Left ventricle myocardium inferior (tissue), 1 donor: ENCODE measurements around the gene RAB17. TPM values are rescaled to one million over a fixed set of nuclear protein-coding genes. Genes with fewer than 3 reads are reported as not detected.
A peak's percentile ranks its signal among the peaks of the same experiment; 100 is the strongest.

Experiments
- DNase-seq: peaks from one replicate; pipeline ENCODE4 v3.0.0-alpha.2; 2020
- H3K27ac ChIP-seq: fragments of 200-600 bp; replicated peaks from 2 replicates; pipeline ENCODE4 v1.8.0; 2021
- H3K27me3 ChIP-seq: fragments of 200-600 bp; 2 replicates; pipeline ENCODE4 v1.8.0; 2021; ENCODE audit warnings: low read depth
- H3K36me3 ChIP-seq: fragments of 200-600 bp; 2 replicates; pipeline ENCODE4 v1.8.0; 2021
- H3K4me1 ChIP-seq: fragments of 200-600 bp; 2 replicates; pipeline ENCODE4 v1.8.0; 2021
- H3K4me3 ChIP-seq: fragments of 200-600 bp; 2 replicates; pipeline ENCODE4 v1.8.0; 2021; ENCODE audit warnings: mild to moderate bottlenecking, moderate library complexity
- H3K9me3 ChIP-seq: fragments of 200-600 bp; replicated peaks from 2 replicates; pipeline ENCODE4 v1.8.0; 2021
- intact Hi-C: fragments of 100-400 bp; cut with micrococcal nuclease; formaldehyde crosslinking; loops from one replicate; pipeline ENCODE4 v1.11.0; 2022
- total RNA-seq: library from RNA; stranded (reverse); fragmentation: NEBNext Ultra II Directional; extraction: Animal tissue kit (Norgen Biotek cat#: 25700); gene quantifications from one replicate; pipeline ENCODE4 v1.2.1, GENCODE V29; 2021
- TF ChIP-seq, protein P1 (sequence below): fragments of 200-600 bp; IDR thresholded peaks from 2 replicates; pipeline ENCODE4 v1.8.0; 2021; ENCODE audit warnings: antibody characterized with exemption, mild to moderate bottlenecking, borderline replicate concordance
- donor health status: DM: no; HTN: yes; CAD: no; lungs with severe emphysema.

The RAB17 gene
- total RNA-seq, 1 donor from 2014 or later, result 4.5 TPM

DNA sequence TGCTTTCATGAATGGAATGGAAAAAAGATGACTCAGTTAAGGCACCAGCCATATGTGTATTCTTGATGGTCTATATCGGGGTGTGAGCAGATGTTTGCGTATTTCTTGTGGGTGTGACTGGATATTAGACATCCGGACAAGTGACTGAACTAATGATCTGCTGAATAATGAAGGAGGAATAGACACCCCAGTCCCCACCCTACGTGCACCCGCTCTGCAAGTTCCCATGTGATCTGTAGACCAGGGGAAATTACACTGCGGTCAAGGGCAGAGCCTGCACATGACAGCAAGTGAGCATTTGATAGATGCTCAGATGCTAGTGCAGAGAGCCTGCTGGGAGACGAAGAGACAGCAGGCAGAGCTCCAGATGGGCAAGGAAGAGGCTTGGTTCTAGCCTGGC, 36.6 kb downstream of the RAB17 start:
- DNase-seq, result no peak
- Histone ChIP-seq H3K36me3 (peaks cover 35% of the 10 kb centered on the region), H3K27me3 (no peaks in the 10 kb centered on the region), H3K27ac (no peak overlapping the region), H3K9me3 (peaks cover 18% of the 10 kb centered on the region), H3K4me3 (no peak overlapping the region), H3K4me1 (peaks cover 4% of the 10 kb centered on the region)
- intact Hi-C loops, result no loop called here
- TF ChIP-seq, protein P1, sequence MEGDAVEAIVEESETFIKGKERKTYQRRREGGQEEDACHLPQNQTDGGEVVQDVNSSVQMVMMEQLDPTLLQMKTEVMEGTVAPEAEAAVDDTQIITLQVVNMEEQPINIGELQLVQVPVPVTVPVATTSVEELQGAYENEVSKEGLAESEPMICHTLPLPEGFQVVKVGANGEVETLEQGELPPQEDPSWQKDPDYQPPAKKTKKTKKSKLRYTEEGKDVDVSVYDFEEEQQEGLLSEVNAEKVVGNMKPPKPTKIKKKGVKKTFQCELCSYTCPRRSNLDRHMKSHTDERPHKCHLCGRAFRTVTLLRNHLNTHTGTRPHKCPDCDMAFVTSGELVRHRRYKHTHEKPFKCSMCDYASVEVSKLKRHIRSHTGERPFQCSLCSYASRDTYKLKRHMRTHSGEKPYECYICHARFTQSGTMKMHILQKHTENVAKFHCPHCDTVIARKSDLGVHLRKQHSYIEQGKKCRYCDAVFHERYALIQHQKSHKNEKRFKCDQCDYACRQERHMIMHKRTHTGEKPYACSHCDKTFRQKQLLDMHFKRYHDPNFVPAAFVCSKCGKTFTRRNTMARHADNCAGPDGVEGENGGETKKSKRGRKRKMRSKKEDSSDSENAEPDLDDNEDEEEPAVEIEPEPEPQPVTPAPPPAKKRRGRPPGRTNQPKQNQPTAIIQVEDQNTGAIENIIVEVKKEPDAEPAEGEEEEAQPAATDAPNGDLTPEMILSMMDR, result no peak

DNA sequence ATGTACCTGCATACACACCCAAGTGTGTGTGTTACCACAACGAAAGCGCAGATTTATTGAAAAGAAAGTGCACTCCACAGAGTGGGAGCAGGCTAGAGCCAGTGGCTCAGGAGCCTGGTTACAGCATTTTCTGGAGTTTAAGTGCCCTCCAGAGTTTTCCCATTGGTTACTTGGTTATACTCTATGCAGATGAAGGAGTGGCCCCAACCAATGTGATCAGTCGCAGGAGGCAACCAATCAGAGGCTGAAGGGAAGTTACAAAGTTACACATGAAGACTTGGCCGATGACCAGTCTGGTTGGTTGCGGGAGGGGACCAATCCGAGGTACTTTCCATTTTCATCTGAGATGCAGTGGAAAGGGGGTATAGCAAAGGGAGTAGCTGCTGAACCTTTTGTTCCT, 37.6 kb downstream of the RAB17 start:
- no peak for DNase-seq
- TF ChIP-seq, protein P1, result no peak
- Histone ChIP-seq H3K9me3 (peaks cover 18% of the 10 kb centered on the region), H3K36me3 (peaks cover 46% of the 10 kb centered on the region), H3K27me3 (no peaks in the 10 kb centered on the region), H3K4me3 (no peak overlapping the region), H3K27ac (no peak overlapping the region), H3K4me1 (no peaks in the 10 kb centered on the region)
- intact Hi-C loops, result no loop called here

DNA sequence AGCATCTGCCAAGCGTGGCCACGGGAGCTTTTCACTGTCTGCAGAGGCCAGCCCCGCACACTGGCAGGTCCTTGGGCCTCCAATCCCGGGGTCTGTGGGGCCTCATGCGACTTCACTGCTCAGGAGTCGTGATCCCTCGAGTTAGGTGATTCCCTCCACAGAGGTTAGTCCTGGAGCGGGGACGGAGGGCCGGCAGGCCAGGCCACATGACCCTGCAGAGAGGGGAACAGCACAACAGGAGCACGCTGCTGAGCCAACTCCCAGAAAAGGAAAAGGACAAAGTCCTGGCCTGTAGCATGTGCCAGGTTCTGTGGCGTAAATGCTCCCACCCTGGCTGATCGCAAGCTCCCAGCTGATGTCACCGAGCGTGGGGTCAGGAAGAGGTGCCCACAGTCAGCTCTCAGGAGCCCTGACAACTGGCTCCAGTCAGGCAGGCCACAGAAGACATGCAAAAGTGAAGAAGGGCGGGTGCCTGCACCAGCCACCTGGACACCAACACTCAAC, 39.4 kb downstream of the RAB17 start:
- H3K27me3 ChIP-seq, result no peaks in the 10 kb centered on the region
- H3K9me3 ChIP-seq, result peaks cover 14% of the 10 kb centered on the region
- H3K27ac ChIP-seq, result peak overlapping the region; percentile 3
- TF ChIP-seq, protein P1, result no peak
- no peaks in the 10 kb centered on the region for H3K4me1 ChIP-seq
- H3K4me3 ChIP-seq, result no peak overlapping the region
- DNase-seq, result no peak
- intact Hi-C loops, result no loop called here
- H3K36me3 ChIP-seq, result peaks cover 54% of the 10 kb centered on the region

DNA sequence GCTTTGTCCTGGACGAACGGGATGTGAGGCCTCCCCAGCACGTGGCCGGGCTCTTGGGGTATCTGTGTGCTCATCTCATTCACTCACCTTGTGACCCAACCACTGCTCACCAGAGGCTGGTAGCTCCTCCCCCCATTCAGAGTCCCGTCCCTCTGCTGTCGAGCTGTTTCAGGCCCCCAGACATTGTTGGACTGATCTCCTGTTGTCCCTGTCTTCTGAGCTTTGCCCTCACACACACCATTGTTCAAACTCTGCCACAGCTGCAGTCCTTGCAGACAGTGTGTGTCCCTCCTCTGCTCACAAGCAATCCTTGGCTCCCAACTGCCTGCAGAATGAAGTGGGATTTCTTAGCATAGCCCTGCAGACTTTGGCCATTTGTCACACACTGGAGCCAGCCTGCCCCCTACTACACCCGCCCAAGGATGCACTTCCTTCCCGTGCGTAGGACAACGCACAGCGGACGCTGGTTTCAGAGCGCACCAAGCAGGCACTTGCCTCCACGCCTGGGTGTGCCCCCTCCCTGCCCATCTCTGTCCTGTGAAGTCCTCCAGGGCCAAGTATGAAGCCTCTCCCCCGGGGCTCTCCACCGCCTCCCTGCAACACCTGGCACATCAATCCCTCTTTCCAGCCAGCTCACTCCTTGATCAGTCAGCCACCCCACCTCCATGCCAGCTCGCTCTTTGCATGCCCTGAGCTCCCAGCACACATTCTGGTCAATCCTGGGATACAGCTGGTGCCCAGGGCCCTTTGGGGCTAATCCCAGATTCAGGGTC, 40.7 kb downstream of the RAB17 start:
- H3K27me3 ChIP-seq, result no peaks in the 10 kb centered on the region
- intact Hi-C loops, result no loop called here
- DNase-seq, result no peak

DNA sequence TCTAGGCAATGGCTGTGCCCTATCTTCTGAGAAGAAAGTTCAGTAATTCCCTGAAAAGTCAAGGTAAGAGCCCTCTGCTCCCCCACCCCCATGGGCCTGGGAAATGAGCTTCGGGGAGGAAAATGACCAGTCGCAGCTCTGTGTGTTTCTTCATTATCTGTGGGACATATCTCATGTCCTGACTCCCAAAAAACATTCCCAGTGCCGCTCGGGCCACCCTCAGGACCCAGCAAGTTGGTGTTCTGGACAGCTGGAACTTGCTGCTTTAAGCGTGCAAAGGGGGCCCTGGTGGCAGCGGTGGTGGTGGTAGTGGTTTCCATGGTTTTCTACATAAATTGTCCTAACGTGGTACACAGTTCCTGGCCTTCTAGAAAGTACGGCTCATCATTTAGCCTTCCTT, 41.3 kb downstream of the RAB17 start:
- intact Hi-C loops, result no loop called here
- H3K4me1 ChIP-seq, result no peaks in the 10 kb centered on the region

More for the DNA sequence above, 40.7 kb downstream of the RAB17 start:
- no peak overlapping the region for H3K27ac ChIP-seq
- no peak overlapping the region for H3K4me3 ChIP-seq
- H3K9me3 ChIP-seq, result peaks cover 1% of the 10 kb centered on the region
- H3K36me3 ChIP-seq, result peaks cover 41% of the 10 kb centered on the region
- TF ChIP-seq, protein P1, result no peak
- H3K4me1 ChIP-seq, result no peaks in the 10 kb centered on the region

More for the DNA sequence above, 41.3 kb downstream of the RAB17 start:
- no peaks in the 10 kb centered on the region for H3K27me3 ChIP-seq
- no peak overlapping the region for H3K27ac ChIP-seq
- no peaks in the 10 kb centered on the region for H3K9me3 ChIP-seq
- H3K36me3 ChIP-seq, result peaks cover 36% of the 10 kb centered on the region
- H3K4me3 ChIP-seq, result no peak overlapping the region
- TF ChIP-seq, protein P1, result no peak
- DNase-seq, result no peak
